Testis (tissue), 2 donors: ENCODE data around the gene RGS21.

Source experiments
- CTCF ChIP-seq, 3 experiments: fragments of 450-650 bp in 2 of 3; fragments of 200-600 bp in 1 of 3; sonication (generic) in 1 of 3; IDR thresholded peaks; one replicate each; pipeline ENCODE4 v1.5.1; 2016 to 2019; ENCODE audit warnings: antibody characterized with exemption in 3 of 3, mild to moderate bottlenecking in 2 of 3, moderate library complexity in 1 of 3
- POLR2A ChIP-seq: fragments of 450-650 bp; IDR thresholded peaks from one replicate; pipeline ENCODE4 v1.6.1; 2017; ENCODE audit warnings: antibody characterized with exemption, mild to moderate bottlenecking, moderate library complexity

GRCh38 chr1:192395895-192396294 is 79.1 kb downstream of the RGS21 start:
- no peak for TF ChIP-seq CTCF (IDR thresholded peaks at IDR 0.05)
- TF ChIP-seq POLR2A: no peak
